ENCODE data around the gene CDH10.

DNA sequence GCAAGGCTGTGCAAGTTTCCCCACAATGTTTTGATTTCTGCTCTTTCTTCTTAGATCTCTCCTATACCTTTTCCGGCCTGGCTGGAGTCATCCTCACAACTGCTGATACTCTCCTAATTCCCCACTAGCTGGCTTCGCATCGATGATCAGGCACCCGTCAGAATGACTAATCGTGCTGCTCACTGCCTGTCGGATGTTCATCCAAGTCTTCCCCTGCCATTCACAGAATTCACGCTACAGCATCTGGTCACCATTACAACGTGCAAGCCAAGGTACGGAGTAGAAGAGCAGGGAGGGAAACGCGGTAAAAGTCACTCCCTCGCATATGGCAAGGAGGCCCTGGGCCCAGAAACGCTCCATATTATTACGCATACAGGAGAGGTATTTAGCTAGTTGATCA lies 35.1 kb downstream of the CDH10 start:
- TF ChIP-seq, protein P1, sequence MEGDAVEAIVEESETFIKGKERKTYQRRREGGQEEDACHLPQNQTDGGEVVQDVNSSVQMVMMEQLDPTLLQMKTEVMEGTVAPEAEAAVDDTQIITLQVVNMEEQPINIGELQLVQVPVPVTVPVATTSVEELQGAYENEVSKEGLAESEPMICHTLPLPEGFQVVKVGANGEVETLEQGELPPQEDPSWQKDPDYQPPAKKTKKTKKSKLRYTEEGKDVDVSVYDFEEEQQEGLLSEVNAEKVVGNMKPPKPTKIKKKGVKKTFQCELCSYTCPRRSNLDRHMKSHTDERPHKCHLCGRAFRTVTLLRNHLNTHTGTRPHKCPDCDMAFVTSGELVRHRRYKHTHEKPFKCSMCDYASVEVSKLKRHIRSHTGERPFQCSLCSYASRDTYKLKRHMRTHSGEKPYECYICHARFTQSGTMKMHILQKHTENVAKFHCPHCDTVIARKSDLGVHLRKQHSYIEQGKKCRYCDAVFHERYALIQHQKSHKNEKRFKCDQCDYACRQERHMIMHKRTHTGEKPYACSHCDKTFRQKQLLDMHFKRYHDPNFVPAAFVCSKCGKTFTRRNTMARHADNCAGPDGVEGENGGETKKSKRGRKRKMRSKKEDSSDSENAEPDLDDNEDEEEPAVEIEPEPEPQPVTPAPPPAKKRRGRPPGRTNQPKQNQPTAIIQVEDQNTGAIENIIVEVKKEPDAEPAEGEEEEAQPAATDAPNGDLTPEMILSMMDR (IDR thresholded peaks at IDR 0.05) = no peak
- TF ChIP-seq POLR2A (IDR thresholded peaks at IDR 0.05) = no peak
- no peak for TF ChIP-seq POLR2AphosphoS5 (IDR thresholded peaks at IDR 0.05)
- TF ChIP-seq EP300 (IDR thresholded peaks at IDR 0.05) = no peak

All from sigmoid colon (tissue), 4 donors.